Smooth muscle cell (in vitro differentiated cells): ENCODE measurements around the gene EEFSEC. TPM values are rescaled to one million over a fixed set of nuclear protein-coding genes. Genes with fewer than 3 reads are reported as not detected.

ENCODE experiments used
- DNase-seq: peaks from one replicate; lab custom pipeline; 2025; ENCODE audit not compliant: unreplicated experiment; lab: John Stamatoyannopoulos, UW
- H2AFZ ChIP-seq: fragments of 200-600 bp; sonication (generic); 2 replicates; pipeline ENCODE4 v1.6.0; 2016; ENCODE audit warnings: antibody characterized with exemption, low read depth, mild to moderate bottlenecking
- H3F3A ChIP-seq: fragments of 200-600 bp; sonication (generic); 2 replicates; pipeline ENCODE4 v1.6.0; 2017; ENCODE audit warnings: antibody characterized with exemption, low read depth
- H3K27ac ChIP-seq: fragments of 200-600 bp; sonication (generic); 2 replicates; pipeline ENCODE4 v1.5.1; 2016; ENCODE audit warnings: low read depth, mild to moderate bottlenecking
- H3K27me3 ChIP-seq: fragments of 200-600 bp; sonication (generic); 2 replicates; pipeline ENCODE4 v1.6.1; 2016; ENCODE audit warnings: low read depth, mild to moderate bottlenecking
- H3K36me3 ChIP-seq: fragments of 200-600 bp; sonication (generic); 2 replicates; pipeline ENCODE4 v1.5.1; 2016; ENCODE audit warnings: low read depth
- H3K4me1 ChIP-seq: fragments of 200-600 bp; sonication (generic); 2 replicates; pipeline ENCODE4 v1.5.1; 2016; ENCODE audit warnings: low read depth
- H3K4me2 ChIP-seq: fragments of 200-600 bp; sonication (generic); 2 replicates; pipeline ENCODE4 v1.6.0; 2016; ENCODE audit warnings: mild to moderate bottlenecking
- H3K4me3 ChIP-seq: fragments of 200-600 bp; sonication (generic); 2 replicates; pipeline ENCODE4 v1.5.1; 2016; ENCODE audit warnings: mild to moderate bottlenecking
- H3K79me2 ChIP-seq: fragments of 200-600 bp; sonication (generic); 2 replicates; pipeline ENCODE4 v1.6.0; 2016; ENCODE audit warnings: low read depth, mild to moderate bottlenecking
- H3K9ac ChIP-seq: fragments of 200-600 bp; sonication (generic); 2 replicates; pipeline ENCODE4 v1.6.0; 2016; ENCODE audit warnings: low read depth
- H3K9me3 ChIP-seq: fragments of 200-600 bp; sonication (generic); replicated peaks from 2 replicates; pipeline ENCODE4 v1.5.1; 2016; ENCODE audit warnings: low read depth
- H4K20me1 ChIP-seq: fragments of 200-600 bp; sonication (generic); 2 replicates; pipeline ENCODE4 v1.6.0; 2016; ENCODE audit warnings: low read depth
- CTCF ChIP-seq: fragments of 200-600 bp; sonication (generic); IDR thresholded peaks from 2 replicates; pipeline ENCODE4 v1.5.1; 2017; ENCODE audit warnings: borderline replicate concordance, mild to moderate bottlenecking, antibody characterized with exemption; ENCODE audit not compliant: insufficient read depth, poor library complexity, severe bottlenecking
- WGBS: methylation state at CpG from one replicate; pipeline ENCODE4 v1.1.7; 2016; ENCODE audit warnings: low lambda C conversion rate; 5-methylcytosine and 5-hydroxymethylcytosine counted together
- polyA plus RNA-seq: library from polyadenylated mRNA; unstranded; fragments of >200 nt; fragmentation: Nextera tagmentation; extraction: Ambion mirVana; gene quantifications from 2 replicates; pipeline ENCODE4 v1.2.1, GENCODE V29; 2016
- total RNA-seq: library from RNA; depleted of rRNA; stranded (reverse); fragments of >200 nt; gene quantifications from 2 replicates; pipeline ENCODE4 v1.2.3, GENCODE V29; 2014

The EEFSEC gene
- total and polyA plus RNA-seq, 2 experiments from 2014 or later, result 12.4 to 17.1 TPM

DNA sequence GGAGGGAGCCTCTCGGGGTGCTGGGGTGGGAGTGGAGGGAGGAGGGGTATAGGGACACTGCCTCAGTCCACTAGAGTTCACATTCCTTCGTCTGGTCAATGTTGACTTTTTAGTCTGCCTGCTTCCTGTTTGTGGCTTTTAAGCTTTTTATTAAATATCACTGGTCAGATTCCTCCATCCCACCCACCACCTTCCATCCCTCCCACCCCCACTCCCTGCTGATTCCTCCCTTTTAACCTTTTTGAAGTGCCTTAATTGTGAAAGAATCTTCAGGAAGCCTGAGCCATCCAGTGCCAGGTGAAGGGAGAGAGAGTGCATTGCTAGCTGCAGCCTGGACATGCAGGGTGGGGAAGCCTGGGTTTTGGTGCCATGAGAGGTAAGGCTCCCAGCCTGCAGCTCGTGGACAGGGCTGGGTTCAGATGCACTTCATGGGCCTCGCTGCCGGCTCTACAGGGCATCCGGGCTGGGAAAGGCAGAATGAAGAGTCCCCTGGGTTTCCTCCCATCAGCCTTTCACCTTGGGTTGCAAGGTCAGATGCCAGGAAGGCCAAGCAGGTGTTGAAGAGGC is 207.5 kb downstream of the EEFSEC start:
- no peaks in the 10 kb centered on the region for H4K20me1 ChIP-seq
- H3K27ac ChIP-seq, result no peak overlapping the region
- H3K4me2 ChIP-seq, result peak overlapping the region; percentile 63
- H3F3A ChIP-seq, result no peaks in the 10 kb centered on the region
- H2AFZ ChIP-seq, result no peak overlapping the region
- no peaks in the 10 kb centered on the region for H3K79me2 ChIP-seq
- no peak overlapping the region for H3K4me3 ChIP-seq
- TF ChIP-seq CTCF, result no peak
- H3K9ac ChIP-seq, result no peak overlapping the region
- H3K9me3 ChIP-seq, result no peaks in the 10 kb centered on the region
- peaks cover 7% of the 10 kb centered on the region for H3K4me1 ChIP-seq
- H3K36me3 ChIP-seq, result no peaks in the 10 kb centered on the region
- no peaks in the 10 kb centered on the region for H3K27me3 ChIP-seq
- no peak for DNase-seq
- 80% methylated on average over 5 of the region's 6 CpGs for WGBS

- no peak for DNase-seq
- Histone ChIP-seq H4K20me1 (no peaks in the 10 kb centered on the region), H2AFZ (no peak overlapping the region), H3K27me3 (no peaks in the 10 kb centered on the region), H3K9me3 (no peaks in the 10 kb centered on the region), H3K9ac (no peak overlapping the region), H3K4me2 (no peak overlapping the region), H3K36me3 (no peaks in the 10 kb centered on the region), H3F3A (no peaks in the 10 kb centered on the region), H3K79me2 (no peaks in the 10 kb centered on the region), H3K27ac (no peak overlapping the region), H3K4me3 (no peak overlapping the region), H3K4me1 (peaks cover 7% of the 10 kb centered on the region)
- no peak for TF ChIP-seq CTCF
- 95% methylated on average over 16 of the region's 16 CpGs for whole genome bisulfite sequencing
These were observed 209.0 kb downstream of the EEFSEC start for GRCh38 chr3:128362026-128362965.

GRCh38 chr3:128364291-128364690 is 211.0 kb downstream of the EEFSEC start:
- Histone ChIP-seq H3F3A (no peaks in the 10 kb centered on the region), H3K27me3 (no peaks in the 10 kb centered on the region), H3K4me3 (no peak overlapping the region), H3K9me3 (no peaks in the 10 kb centered on the region), H3K4me2 (no peak overlapping the region), H3K36me3 (no peaks in the 10 kb centered on the region), H4K20me1 (no peaks in the 10 kb centered on the region), H3K27ac (no peak overlapping the region), H3K79me2 (no peaks in the 10 kb centered on the region), H2AFZ (no peak overlapping the region), H3K9ac (no peak overlapping the region), H3K4me1 (peaks cover 7% of the 10 kb centered on the region)
- no peak for DNase-seq
- WGBS, result 93% methylated on average over 6 of the region's 6 CpGs
- TF ChIP-seq CTCF, result no peak
